AG10803 (cell line): ENCODE measurements around the gene AP2A2.

Experiments used
- DNase-seq: peaks from one replicate; pipeline ENCODE4 v3.0.0; 2010; ENCODE audit warnings: low read depth
- H3K4me3 ChIP-seq: 2 replicates; pipeline ENCODE4 v1.5.1; 2011; ENCODE audit warnings: mild to moderate bottlenecking, low read length, control low read depth
- TF ChIP-seq, protein P1 (sequence below): conservative IDR thresholded peaks from 2 replicates; pipeline ENCODE4 v1.5.1; 2011; ENCODE audit warnings: mild to moderate bottlenecking, low read length, control low read depth, inconsistent platforms

AP2A2 gene

DNA sequence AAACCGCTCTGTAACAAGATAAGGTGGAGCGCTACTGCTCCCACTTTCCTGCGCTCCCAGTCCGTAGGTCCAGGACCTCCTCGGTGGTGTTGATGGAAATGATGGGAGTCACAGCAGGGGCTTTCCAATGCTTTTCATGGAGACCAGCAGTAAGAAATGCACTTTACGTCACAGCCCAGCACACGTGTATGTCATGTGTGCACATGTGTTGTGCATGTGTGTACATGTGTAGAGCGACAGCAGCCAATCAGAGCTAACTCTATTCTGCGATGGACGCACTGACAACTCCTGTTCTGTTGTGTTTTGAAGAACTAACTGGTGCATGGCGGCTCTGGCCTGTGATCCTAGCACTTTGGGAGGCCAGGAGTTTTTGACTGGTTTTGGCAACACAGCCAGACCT, 16.3 kb upstream of the AP2A2 start:
- peak overlapping the region; percentile 76 for H3K4me3 ChIP-seq
- TF ChIP-seq, protein P1, sequence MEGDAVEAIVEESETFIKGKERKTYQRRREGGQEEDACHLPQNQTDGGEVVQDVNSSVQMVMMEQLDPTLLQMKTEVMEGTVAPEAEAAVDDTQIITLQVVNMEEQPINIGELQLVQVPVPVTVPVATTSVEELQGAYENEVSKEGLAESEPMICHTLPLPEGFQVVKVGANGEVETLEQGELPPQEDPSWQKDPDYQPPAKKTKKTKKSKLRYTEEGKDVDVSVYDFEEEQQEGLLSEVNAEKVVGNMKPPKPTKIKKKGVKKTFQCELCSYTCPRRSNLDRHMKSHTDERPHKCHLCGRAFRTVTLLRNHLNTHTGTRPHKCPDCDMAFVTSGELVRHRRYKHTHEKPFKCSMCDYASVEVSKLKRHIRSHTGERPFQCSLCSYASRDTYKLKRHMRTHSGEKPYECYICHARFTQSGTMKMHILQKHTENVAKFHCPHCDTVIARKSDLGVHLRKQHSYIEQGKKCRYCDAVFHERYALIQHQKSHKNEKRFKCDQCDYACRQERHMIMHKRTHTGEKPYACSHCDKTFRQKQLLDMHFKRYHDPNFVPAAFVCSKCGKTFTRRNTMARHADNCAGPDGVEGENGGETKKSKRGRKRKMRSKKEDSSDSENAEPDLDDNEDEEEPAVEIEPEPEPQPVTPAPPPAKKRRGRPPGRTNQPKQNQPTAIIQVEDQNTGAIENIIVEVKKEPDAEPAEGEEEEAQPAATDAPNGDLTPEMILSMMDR: no peak
- no peak for DNase-seq

- TF ChIP-seq, protein P1: no peak
- no peak for DNase-seq
- H3K4me3 ChIP-seq: peak overlapping the region; percentile 76
Observed at GRCh38 chr11:910044-910588, 15.6 kb upstream of the AP2A2 start.

- TF ChIP-seq, protein P1: no peak
- DNase-seq: peak; percentile 73
- H3K4me3 ChIP-seq: peak within 1 kb of the TSS; percentile 76
Observed at GRCh38 chr11:910589-911030, 15.1 kb upstream of the AP2A2 start, which contains the start of gene CHID1. CHID1 (minus strand) TSS chr11:910810; CDS start chr11:904816, 5,994 bp downstream.

DNA sequence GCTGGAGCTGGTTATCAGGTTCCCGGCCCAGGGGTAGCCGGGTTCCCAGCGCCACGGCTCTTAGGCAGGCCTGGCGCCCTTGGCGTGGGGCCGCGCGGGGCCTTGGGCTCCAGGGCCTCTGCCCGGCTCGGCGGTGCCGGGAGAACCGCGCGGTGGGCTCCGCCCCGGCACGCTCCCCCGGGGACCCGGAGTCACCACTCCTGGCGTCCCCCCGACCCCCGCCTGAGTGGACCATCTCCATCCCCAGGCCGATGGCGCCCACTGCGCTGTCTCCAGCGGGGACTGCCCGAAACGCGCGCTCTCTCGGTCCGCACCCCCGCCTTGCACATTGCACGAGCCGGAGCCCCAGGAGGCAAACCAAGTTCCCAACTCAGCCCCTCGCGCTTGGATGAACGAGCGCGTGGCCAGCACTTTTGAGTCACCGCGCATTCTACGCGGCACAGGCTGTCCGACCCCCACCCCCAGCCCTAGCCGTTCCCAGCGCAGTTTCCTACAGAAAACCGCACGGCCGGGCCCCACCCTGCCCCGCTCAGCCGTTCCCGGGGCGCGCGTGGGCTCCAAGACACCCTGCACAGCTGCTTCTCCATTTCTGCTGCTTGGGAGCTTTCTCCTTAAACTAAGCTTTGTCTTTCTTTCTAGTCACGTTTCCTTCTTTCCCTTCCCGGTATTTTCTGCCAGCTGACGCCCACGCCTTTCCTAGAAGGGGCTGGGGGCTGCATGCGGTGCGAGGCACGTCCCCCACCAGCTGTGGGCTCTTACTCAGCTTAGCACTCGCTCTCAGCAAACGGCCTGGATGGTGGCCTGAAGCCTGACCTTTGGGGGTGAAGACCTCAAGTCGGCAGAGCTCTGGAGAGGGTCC, 14.4 kb upstream of the AP2A2 start:
- peak; percentile 53 for DNase-seq
- TF ChIP-seq, protein P1: no peak

DNA sequence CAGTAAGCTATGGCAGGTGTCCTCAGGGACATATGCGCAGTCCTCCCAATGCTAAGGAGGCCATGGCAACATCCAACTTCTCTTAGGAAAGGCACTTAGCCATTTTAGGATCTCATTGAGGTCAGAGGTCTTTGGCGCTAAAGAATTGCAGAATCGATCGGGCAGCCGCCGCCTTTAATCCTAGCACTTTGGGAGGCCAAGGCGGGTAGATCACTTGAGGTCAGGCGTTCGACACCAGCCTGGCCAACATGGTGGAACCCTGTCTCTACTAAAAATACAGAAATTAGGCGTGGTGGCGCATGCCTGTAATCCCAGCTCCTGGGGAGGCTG, 13.8 kb upstream of the AP2A2 start:
- TF ChIP-seq, protein P1: no peak
- H3K4me3 ChIP-seq: peak overlapping the region; percentile 67
- no peak for DNase-seq

More for the DNA sequence above, 14.4 kb upstream of the AP2A2 start:
- H3K4me3 ChIP-seq: peak overlapping the region; percentile 67

- TF ChIP-seq, protein P1: no peak
- DNase-seq: no peak
- no peak overlapping the region for H3K4me3 ChIP-seq
Observed at GRCh38 chr11:912266-912665, 13.4 kb upstream of the AP2A2 start.

- DNase-seq: no peak
- H3K4me3 ChIP-seq: no peak overlapping the region
- TF ChIP-seq, protein P1: no peak
Observed at GRCh38 chr11:913043-913442, 12.6 kb upstream of the AP2A2 start.
